Endothelial cell of umbilical vein (primary cell): ENCODE measurements around the gene SFTPB. TPM values are rescaled to one million over a fixed set of nuclear protein-coding genes. Genes with fewer than 3 reads are reported as not detected.

ENCODE experiments used
- BruUV-seq: library from RNA; stranded (reverse); fragments of 400-500 nt; replicated peaks from 2 replicates; lab custom pipeline; 2021; lab: Mats Ljungman, UMichigan
- CTCF ChIA-PET: fragments of 300-600, 350-600 bp; sonication (Branson Sonifier 250); formaldehyde crosslinking; loops from one replicate; lab custom pipeline; 2021; ENCODE audit warnings: antibody characterized with exemption, inconsistent platforms; lab: Charles Lee
- POLR2A ChIA-PET: fragments of 300-600, 350-600 bp; sonication (Branson Sonifier 250); formaldehyde crosslinking; loops from one replicate; lab custom pipeline; 2021; ENCODE audit warnings: antibody characterized with exemption, inconsistent platforms; lab: Charles Lee
- DNase-seq: peaks from one replicate; pipeline ENCODE4 v3.0.0-alpha.2; 2011; ENCODE audit warnings: low read depth, low spot score
- FAIRE-seq: peaks from 2 replicates; lab custom pipeline; 2011; peaks lifted over from hg19 to GRCh38; lab: Jason Lieb, UNC
- H2AFZ ChIP-seq: 2 replicates; pipeline ENCODE4 v1.6.0; 2012; ENCODE audit warnings: low read depth, low read length, control low read depth, inconsistent platforms
- H3K27ac ChIP-seq: 2 replicates; pipeline ENCODE4 v1.5.1; 2011; ENCODE audit warnings: low read depth, mild to moderate bottlenecking, control low read depth, low read length, moderate library complexity; ENCODE audit not compliant: insufficient read depth
- H3K27me3 ChIP-seq, 2 experiments: 2 replicates each; pipeline versions ENCODE4 v1.6.0 to v1.6.1; 2011; ENCODE audit warnings: low read length in 2 of 2, mixed read lengths in 1 of 2; ENCODE audit not compliant: control insufficient read depth in 2 of 2, insufficient read depth in 2 of 2
- H3K36me3 ChIP-seq, 2 experiments: 2 replicates in 1 of 2; 3 replicates in 1 of 2; pipeline ENCODE4 v1.5.1; 2011; ENCODE audit warnings: low read length in 2 of 2, mild to moderate bottlenecking in 1 of 2, moderate library complexity in 1 of 2; ENCODE audit not compliant: control insufficient read depth in 2 of 2, insufficient read depth in 2 of 2; ENCODE audit errors: extremely low read depth in 1 of 2
- H3K4me1 ChIP-seq: 3 replicates; pipeline ENCODE4 v1.5.1; 2011; ENCODE audit warnings: mild to moderate bottlenecking, low read length; ENCODE audit not compliant: control insufficient read depth, insufficient read depth; ENCODE audit errors: extremely low read depth
- H3K4me2 ChIP-seq: 2 replicates; pipeline ENCODE4 v1.6.1; 2011; ENCODE audit warnings: low read length, control low read depth, mixed read lengths; ENCODE audit not compliant: insufficient read depth
- H3K4me3 ChIP-seq, 3 experiments: fragments of 200-600 bp in 1 of 3; sonication (generic), shearing (Covaris generic) in 1 of 3; replicated peaks in 1 of 3; 2 replicates each; pipeline ENCODE4 v1.5.1; 2011 to 2016; ENCODE audit warnings: control low read depth in 3 of 3, low read length in 3 of 3, mild to moderate bottlenecking in 2 of 3, inconsistent platforms in 1 of 3, low read depth in 1 of 3, moderate library complexity in 1 of 3; ENCODE audit not compliant: insufficient read depth in 1 of 3
- H3K79me2 ChIP-seq: 2 replicates; pipeline ENCODE4 v1.6.0; 2012; ENCODE audit warnings: low read length, inconsistent platforms; ENCODE audit not compliant: control insufficient read depth, insufficient read depth
- H3K9ac ChIP-seq: replicated peaks from 2 replicates; pipeline ENCODE3; 2011; ENCODE audit warnings: low read length, control low read depth; ENCODE audit not compliant: insufficient read depth; ENCODE audit errors: extremely low read depth
- H3K9me1 ChIP-seq: replicated peaks from 3 replicates; pipeline ENCODE4 v1.6.0; 2011; ENCODE audit warnings: mild to moderate bottlenecking, low read length; ENCODE audit not compliant: control insufficient read depth, insufficient read depth; ENCODE audit errors: extremely low read depth
- H3K9me3 ChIP-seq: replicated peaks from 2 replicates; pipeline ENCODE4 v1.5.1; 2012; ENCODE audit warnings: low read length, inconsistent platforms; ENCODE audit not compliant: control insufficient read depth, insufficient read depth
- H4K20me1 ChIP-seq: replicated peaks from 2 replicates; pipeline ENCODE3; 2011; ENCODE audit warnings: mild to moderate bottlenecking, low read length; ENCODE audit not compliant: control insufficient read depth, insufficient read depth; ENCODE audit errors: extremely low read depth
- EZH2 ChIP-seq: IDR thresholded peaks from 2 replicates; pipeline ENCODE4 v1.6.1; 2012; ENCODE audit warnings: borderline replicate concordance, low read depth, mild to moderate bottlenecking, moderate library complexity, low read length, inconsistent platforms; ENCODE audit not compliant: severe bottlenecking
- FOS ChIP-seq: IDR thresholded peaks from 2 replicates; pipeline ENCODE4 v1.6.1; 2011; ENCODE audit warnings: mild to moderate bottlenecking, low read length, moderate library complexity, borderline replicate concordance; ENCODE audit not compliant: insufficient read depth
- JUN ChIP-seq: IDR thresholded peaks from 2 replicates; pipeline ENCODE4 v1.6.1; 2011; ENCODE audit warnings: borderline replicate concordance, low read depth; ENCODE audit not compliant: insufficient read length, insufficient read depth
- MAX ChIP-seq: IDR thresholded peaks from 2 replicates; pipeline ENCODE4 v1.6.1; 2011; ENCODE audit not compliant: insufficient read depth, insufficient read length
- POLR2A ChIP-seq: IDR thresholded peaks from 2 replicates; pipeline ENCODE4 v1.6.1; 2012; ENCODE audit warnings: low read depth, mild to moderate bottlenecking, control low read depth, low read length
- POLR2AphosphoS5 ChIP-seq: IDR thresholded peaks from 2 replicates; pipeline ENCODE4 v1.6.1; 2012; ENCODE audit warnings: low read depth, mild to moderate bottlenecking, control low read depth, low read length, moderate library complexity; ENCODE audit not compliant: insufficient read depth
- dilution Hi-C: fragments of 300-500 bp; cut with MboI; formaldehyde crosslinking; loops from one replicate; pipeline ENCODE4 v1.15.0; 2019; ENCODE audit warnings: low sequenced_read_pairs; ENCODE audit not compliant: extremely low pct_ligation_motif_present
- intact Hi-C: fragments of 100-400 bp; cut with micrococcal nuclease; formaldehyde crosslinking; loops from one replicate; pipeline ENCODE4 v1.10.0; 2022
- polyA plus RNA-seq, 4 experiments: library from polyadenylated mRNA; depleted of rRNA in 3 of 4; stranded (reverse) in 3 of 4; unstranded in 1 of 4; fragments of >200 nt; gene quantifications; 2 replicates each; pipeline versions ENCODE4 v1.2.1 to v1.2.3, GENCODE V29; 2011 to 2012; ENCODE audit warnings: missing spikeins in 1 of 4
- total RNA-seq: library from RNA; stranded (reverse); gene quantifications from 2 replicates; pipeline ENCODE4 v1.2.3, GENCODE V29; 2021

Gene SFTPB
- total and polyA plus RNA-seq, 2 donors (not counting 3 experiments of a cell fraction or from before 2014, with no cell fraction given): not detected

GRCh38 chr2:85684380-85684779, 16.4 kb upstream of the SFTPB start:
- H3K79me2 ChIP-seq: no peaks in the 10 kb centered on the region
- H3K4me2 ChIP-seq: no peak overlapping the region
- no peaks in the 10 kb centered on the region for H3K9me1 ChIP-seq
- H3K4me3 ChIP-seq: no peak overlapping the region
- no peak overlapping the region for H2AFZ ChIP-seq
- H3K27me3 ChIP-seq: peaks cover 0 to 2% of the 10 kb centered on the region in 2 experiments
- DNase-seq: no peak
- dilution Hi-C loops (no loop called here), intact Hi-C loops (no loop called here)
- peaks cover 13% of the 10 kb centered on the region for H3K4me1 ChIP-seq
- no peak overlapping the region for H3K9ac ChIP-seq
- no peak overlapping the region for H3K27ac ChIP-seq
- BruUV-seq: no TSS peak
- H4K20me1 ChIP-seq: no peaks in the 10 kb centered on the region
- CTCF ChIA-PET: interaction anchor here (1.2 to 3.2 kb wide), 4 partner anchors 20 to 44 kb away, joined by 3 to 10 read pairs (median 3); no protein-coding TSS in a partner anchor
- FAIRE-seq: no peak
- H3K9me3 ChIP-seq: no peaks in the 10 kb centered on the region
- H3K36me3 ChIP-seq: no peaks in the 10 kb centered on the region
- TF ChIP-seq POLR2AphosphoS5: no peak
- no peak for TF ChIP-seq JUN
- no peak for TF ChIP-seq EZH2
- TF ChIP-seq POLR2A: no peak
- POLR2A ChIA-PET: interaction anchor here (0.6 kb wide), 1 partner anchor 73 kb away, joined by 3 read pairs; the partner anchor contains the start of gene C2orf68

GRCh38 chr2:85682378-85682777, 14.4 kb upstream of the SFTPB start:
- intact Hi-C loops (no loop called here), dilution Hi-C loops (no loop called here)
- H3K9me1 ChIP-seq: no peaks in the 10 kb centered on the region
- DNase-seq (no peak), FAIRE-seq (no peak)
- POLR2A ChIA-PET: no interaction called here
- CTCF ChIA-PET: interaction anchor here (0.7 to 1.8 kb wide), 3 partner anchors 22 to 45 kb away, joined by 3 to 5 read pairs (median 4); no protein-coding TSS in a partner anchor
- H3K79me2 ChIP-seq: no peaks in the 10 kb centered on the region
- no peak overlapping the region for H3K27ac ChIP-seq
- no peaks in the 10 kb centered on the region for H3K9me3 ChIP-seq
- peaks cover 0 to 2% of the 10 kb centered on the region in 2 experiments for H3K27me3 ChIP-seq
- no TSS peak for BruUV-seq
- H3K4me2 ChIP-seq: no peak overlapping the region
- H3K36me3 ChIP-seq: no peaks in the 10 kb centered on the region
- no peak overlapping the region for H3K9ac ChIP-seq
- no peak overlapping the region for H2AFZ ChIP-seq
- H3K4me1 ChIP-seq: peaks cover 25% of the 10 kb centered on the region
- H3K4me3 ChIP-seq: no peak overlapping the region
- H4K20me1 ChIP-seq: no peaks in the 10 kb centered on the region
- TF ChIP-seq POLR2A (no peak), FOS (no peak), MAX (no peak)
